Endometrium (tissue), 2 donors: ENCODE data around the gene OR1J2.
"Not testable (repeated sequence)": the region's sequence is repeated elsewhere in the genome, so short reads cannot be mapped to it uniquely, and the experiment has no call there.

ENCODE experiments used
- FAIRE-seq: peaks from 2 replicates; lab custom pipeline; 2012; peaks lifted over from hg19 to GRCh38; lab: Jason Lieb, UNC
- donor health status: control.
- donor health status: control.

The OR1J2 gene, protein sequence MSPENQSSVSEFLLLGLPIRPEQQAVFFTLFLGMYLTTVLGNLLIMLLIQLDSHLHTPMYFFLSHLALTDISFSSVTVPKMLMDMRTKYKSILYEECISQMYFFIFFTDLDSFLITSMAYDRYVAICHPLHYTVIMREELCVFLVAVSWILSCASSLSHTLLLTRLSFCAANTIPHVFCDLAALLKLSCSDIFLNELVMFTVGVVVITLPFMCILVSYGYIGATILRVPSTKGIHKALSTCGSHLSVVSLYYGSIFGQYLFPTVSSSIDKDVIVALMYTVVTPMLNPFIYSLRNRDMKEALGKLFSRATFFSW

DNA sequence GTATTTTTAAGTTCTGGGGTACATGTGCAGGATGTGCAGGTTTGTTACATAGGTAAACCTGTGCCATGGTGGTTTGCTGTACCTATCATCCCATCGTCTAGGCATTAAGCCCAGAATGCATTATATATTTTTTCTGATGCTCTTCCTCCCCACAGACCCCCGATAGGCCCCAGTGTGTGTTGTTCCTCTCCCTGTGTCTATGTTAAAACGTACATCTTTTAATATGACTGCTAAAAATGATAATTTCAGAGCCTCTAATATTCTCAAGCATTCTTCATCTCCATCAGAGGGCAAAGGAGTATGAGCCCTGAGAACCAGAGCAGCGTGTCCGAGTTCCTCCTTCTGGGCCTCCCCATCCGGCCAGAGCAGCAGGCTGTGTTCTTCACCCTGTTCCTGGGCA, at the start of gene OR1J2:
Gene OR1J2 (plus strand): TSS at position 301 of the 400 bp plus-strand sequence. CDS start 0 bp downstream, at position 301.
- FAIRE-seq: no peak

DNA sequence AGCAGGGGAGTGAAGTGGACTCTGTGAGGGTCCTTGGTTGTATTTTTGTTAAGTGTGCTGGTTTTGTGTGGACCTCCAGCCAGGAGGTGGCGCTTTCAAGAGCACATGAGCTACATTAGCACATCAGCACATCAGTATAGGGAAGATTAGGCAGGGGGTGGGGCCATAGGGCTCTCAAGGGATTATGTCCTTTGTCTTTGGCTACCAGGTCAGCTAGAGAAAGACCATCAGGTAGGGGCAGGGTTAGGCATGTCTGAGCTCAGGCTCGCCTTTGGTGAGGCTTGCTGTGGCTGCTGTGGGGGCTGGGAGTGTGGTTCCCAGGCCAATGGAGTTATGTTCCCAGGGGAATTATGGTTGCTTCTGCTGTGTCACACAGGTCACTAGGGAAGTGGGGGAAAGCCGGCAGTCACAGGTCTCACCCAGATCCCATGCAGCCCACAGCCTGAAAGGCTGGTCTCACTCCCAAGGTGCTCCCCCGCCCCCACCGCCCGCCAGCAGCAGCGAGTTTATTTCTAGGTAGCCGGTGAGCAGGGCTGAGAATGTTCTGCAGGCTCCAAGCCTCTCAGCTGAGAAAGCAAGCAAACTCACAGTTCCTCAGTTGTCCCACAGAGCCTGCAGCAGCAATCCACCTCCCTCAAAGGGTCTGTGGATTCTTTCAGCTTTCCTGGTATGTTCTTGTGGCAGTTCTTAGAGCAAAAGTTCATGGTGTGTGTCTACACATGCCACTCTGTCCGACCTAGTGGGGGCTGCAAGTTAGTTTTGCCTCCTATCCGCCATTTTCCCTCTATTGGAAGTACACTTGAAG, 46.6 kb upstream of the OR1J2 start:
- FAIRE-seq: no peak

DNA sequence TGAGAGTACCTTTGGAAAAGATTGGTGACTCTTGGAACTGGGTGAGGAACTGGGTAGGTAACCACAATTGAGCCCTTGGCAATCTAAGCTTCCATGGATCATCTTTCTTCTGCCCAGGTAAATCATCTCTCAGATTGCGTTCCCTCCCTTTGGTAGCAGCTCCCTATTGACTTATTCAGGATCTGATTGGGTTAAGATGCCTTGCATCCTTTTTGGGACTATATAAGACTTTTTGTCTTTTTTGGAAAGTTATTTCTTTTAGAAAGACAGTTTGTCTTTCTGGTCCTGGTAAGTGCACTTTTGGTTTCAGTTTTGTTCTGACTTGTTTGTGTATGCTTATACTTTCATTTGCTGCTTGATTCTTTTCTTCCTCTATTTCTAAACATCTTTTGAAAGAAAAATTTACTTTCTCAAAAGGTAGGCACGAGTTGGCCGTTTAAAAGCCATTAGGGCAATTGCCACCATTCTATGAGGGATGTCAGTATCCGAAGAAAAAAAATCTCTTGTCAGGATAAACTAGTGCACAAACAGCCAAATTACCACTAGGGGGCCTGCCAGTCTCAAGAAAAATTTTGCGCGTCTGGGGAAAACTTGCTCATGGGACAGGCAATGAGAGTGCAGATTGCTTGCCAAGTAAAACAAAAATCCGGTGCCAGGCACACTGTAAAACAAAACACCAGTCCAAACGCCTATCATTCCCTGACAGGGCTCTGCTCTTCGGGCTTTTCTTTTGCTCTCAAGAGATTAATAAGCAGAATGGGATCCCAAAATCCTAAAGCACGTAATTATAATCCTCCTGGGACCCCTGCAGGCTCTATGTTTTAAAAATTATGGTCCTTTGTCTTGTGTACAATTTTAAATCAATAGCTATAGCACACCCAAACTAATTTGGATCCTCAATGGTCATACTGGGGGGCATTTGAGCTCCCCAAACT, 45.7 kb upstream of the OR1J2 start:
- peak; percentile 57 for FAIRE-seq

DNA sequence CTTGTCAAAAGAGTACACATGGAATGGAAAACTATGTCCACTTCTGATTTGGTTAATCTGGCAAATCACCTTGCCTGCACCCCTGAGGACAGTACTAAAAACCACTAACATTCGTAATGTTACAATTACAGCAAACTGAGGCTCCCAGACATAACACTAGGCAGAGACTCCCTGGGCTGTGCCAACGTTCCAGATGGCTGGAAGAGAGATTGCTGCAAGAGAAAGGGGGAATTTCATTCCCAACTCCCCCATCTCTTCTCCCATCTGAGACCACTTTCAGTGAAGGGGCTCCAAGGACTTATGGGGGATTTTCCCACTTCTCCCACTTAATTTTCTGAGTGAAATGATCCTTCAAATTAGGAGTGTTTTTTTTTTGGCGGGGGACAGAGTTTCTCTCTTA, 44.1 kb upstream of the OR1J2 start:
- FAIRE-seq: no peak

DNA sequence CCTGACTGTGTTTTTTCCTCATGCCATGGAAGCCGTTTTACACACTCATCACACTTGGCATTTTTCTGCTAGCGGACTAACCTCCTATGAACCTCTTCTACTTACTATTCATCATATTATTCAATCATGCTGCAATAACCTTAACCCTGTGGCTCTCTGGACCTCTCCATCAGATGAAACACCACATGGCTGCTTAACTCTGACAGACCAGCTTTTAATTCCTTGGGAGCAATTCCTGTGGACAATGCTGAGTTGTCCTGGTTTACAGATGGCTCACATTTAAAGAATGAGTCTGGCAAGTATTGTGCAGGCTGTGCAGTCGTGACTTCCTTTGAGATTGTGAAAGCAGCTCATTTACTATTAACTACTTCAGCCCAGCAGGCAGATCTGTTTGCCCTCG, 41.9 kb upstream of the OR1J2 start:
- no peak for FAIRE-seq

DNA sequence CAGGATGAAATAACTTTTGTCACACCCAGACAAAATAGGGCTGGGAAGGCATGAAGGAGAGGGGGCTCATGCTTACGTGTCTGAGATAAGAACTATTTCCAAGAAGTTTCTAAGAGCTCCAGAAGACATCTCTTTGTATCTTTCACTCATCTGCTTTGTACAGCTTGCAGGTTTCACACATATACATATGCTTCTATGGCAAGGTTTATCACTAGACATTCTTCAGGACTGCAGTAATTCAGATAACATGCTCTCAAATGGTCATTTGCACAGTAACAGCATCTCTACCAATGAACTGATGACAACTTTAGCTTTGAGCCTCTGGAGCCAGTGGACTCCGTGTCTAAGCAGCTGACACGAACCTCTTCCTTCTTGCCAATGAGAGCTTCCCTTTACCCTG, 36.0 kb upstream of the OR1J2 start:
- no peak for FAIRE-seq

DNA sequence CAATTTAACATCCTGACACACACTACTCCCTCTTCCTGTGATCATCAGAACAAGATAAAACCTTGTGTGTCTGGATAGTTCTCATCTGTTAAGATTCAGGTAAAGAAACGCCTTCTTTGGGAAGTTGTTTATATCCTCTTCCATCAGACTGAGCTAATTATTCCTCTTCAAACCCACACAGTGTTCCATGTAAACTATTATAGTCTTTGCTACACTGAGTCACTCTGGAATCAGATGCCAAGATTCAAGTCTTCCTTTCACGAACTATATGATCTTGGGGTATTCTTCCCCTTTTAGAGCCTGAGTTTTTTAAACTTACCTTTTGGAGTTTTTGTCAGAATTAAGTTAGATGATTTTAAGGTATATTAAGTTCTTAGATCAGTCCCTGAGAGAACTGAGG, 34.9 kb upstream of the OR1J2 start:
- no peak for FAIRE-seq

DNA sequence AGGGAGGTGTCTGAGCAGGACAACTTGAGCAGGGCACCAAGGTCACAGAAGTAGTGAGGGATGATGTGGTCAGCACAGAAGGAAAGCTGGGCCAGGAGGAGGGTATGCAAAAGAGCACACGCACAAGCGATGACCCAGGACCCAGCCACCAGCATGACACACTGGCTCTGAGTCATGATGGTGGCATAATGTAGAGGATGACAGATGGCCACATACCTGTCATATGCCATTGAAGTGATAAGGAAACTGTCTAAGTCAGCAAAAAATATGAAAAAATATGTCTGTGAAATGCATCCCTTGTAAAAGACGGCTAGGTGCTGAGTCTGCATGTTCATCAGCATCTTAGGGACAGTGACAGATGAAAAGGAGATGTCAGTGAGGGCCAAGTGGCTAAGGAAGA, 33.3 kb upstream of the OR1J2 start:
- FAIRE-seq: no peak

DNA sequence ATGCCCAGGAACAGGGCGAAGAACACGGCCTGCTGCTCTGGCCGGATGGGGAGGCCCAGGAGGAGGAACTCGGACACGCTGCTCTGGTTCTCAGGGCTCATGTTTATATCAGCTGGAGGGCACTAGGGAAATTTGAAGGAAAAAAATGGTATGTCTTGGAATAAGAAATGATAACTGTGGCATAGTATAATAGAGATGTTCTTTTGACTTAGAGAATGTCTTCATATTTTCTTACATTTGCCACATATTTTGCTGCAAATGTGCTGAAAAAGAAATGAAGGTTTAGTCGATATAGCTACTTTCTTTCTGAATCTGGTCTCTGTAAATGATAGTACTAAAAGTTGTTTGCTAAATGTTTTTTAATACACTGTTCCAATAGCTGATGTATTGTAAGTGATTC, 32.8 kb upstream of the OR1J2 start, which contains the start of gene OR1J1:
Gene OR1J1 (minus strand): TSS at position 101 of the 400 bp plus-strand sequence. CDS start 0 bp downstream, at position 101.
- FAIRE-seq: no peak

DNA sequence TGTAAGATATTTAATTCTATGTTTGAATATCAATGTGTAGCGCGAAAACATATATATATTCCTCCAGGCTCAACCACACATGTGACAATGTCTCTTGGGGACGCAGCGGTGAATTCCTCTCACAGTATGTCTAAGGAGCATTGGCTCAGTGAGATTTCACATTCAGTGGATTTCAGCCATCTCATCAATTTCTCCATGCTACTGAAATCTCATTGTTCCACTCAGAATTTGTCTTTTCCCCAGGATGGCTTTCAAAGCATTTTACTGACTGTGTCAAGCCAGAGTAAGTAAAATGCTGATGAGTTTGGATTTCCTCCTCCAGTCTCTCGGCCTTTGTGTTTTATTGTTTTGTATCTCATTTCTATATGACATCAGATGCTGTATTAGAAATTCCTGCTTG, 31.5 kb upstream of the OR1J2 start:
- FAIRE-seq: no peak

DNA sequence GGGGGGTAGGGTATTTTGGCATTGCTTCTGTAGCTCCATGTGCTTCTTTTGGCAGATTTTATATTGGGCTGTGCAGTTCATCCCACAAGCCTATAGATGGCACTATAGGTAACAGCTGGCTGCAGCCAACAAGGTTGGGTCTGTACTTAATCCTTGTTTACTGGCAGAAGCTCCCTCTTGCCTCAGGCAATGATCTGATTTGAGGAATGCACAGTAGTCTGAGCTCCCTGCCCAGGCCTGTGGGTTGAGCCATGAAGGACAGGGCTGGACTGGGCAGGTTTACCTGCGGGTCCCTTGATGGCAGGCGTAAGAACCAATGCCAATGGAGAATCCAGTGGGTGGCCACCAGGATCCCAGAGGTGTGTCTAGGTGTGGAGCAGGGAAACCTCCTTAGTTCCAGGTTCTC, 11.7 kb upstream of the OR1J2 start:
- FAIRE-seq: no peak

DNA sequence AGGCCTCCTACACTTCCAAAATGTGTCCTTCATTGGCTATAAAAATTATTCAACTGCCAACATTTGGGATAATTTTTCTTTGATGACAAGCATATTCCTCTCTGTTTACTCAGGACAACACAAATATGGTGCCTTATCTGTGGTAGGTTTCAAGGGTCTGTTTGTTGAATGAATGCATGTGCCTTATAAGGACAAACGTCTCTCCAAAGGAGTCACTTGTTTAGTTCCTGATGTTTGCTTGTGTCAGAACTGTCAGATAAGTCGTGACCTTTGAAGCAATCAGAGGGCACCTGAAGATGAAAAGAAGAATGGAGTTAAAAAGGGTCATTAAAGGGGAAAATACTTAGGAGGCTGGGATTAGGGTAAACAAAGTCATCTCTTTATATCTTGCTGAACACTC, 3.6 kb upstream of the OR1J2 start:
- FAIRE-seq: no peak

DNA sequence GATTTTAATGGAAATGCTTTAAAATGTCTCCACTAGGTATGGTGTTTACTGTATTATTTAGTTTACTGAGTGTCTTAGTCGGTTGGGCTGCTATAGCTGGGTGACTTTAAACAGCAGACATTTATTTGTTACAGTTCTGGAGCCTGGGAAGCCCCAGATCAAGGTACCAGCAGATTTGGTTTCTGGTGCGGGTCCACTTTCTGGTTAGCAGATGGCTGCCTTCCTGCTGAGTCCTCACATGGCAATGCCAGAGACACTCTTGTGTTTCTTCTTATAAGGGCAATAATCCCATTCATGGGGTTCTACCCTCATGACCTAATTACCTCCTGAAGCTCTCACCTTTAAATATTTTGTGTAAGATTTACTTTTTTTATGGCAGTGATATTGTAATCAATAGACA, 7.6 kb downstream of the OR1J2 start:
- no peak for FAIRE-seq

DNA sequence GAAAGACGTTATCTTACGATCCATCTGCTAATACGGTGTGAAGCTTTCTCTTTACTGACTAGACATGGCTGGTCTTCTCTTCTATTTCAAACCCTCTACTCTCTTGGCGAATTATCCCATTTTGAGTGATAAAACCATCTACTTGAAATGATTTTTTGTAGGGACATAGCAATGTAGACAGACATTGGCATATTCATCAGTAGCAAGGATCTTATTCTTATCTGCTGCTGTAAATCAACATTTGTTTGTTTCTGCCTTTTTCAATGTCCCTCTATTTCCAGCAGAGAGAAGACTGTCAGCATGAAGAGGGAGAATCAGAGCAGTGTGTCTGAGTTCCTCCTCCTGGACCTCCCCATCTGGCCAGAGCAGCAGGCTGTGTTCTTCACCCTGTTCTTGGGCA, 8.2 kb downstream of the OR1J2 start, which contains the start of gene OR1J4:
Gene OR1J4 (plus strand): TSS at position 301 of the 400 bp plus-strand sequence. CDS start 0 bp downstream, at position 301.
- FAIRE-seq: no peak

DNA sequence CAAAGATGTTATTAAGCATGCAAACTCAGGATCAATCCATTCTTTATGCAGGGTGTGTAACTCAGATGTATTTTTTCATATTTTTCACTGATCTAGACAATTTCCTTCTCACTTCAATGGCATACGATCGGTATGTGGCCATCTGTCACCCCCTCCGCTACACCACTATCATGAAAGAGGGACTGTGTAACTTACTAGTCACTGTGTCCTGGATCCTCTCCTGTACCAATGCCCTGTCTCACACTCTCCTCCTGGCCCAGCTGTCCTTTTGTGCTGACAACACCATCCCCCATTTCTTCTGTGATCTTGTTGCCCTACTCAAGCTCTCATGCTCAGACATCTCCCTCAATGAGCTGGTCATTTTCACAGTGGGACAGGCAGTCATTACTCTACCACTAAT, 8.8 kb downstream of the OR1J2 start:
- no peak for FAIRE-seq

DNA sequence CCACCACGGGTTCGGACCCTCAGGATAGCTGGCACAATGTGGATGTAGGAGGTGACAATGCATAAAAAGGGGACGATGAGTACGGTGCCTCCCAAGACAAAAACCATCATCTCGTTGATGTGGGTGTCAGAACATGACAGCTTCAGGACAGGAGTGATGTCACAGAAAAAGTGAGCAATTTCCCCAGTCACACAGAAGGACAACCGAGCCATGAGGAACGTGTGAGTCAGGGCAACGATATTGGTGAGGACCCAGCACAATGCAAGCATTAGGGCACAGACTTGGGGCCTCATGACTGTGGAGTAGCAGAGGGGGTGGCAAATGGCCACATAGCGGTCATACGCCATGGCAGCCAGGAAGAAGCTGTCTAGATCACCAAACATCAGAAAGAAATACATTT, 16.0 kb downstream of the OR1J2 start:
- FAIRE-seq: no peak

DNA sequence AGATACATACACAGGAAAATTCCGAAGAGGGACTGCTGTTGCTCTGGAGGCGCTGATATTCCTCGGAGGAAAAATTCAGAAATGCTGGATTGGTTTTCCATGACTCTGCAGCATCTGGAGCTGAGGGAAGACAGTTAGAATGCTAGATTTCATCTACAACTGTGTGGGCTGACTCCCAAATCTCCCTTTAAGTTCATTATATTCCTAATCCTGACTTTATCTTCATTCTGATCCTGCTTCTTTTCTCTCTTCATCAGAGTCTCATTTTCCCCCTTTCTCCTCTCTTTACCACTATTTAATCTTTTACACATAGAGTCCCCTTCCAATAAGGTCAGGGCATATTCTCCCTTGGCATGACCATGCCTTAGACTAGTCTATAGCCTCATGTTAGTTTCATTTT, 16.6 kb downstream of the OR1J2 start, which contains the start of gene OR1N1:
Gene OR1N1 (minus strand): TSS at position 101 of the 400 bp plus-strand sequence. CDS start 0 bp downstream, at position 101.
- no peak for FAIRE-seq

DNA sequence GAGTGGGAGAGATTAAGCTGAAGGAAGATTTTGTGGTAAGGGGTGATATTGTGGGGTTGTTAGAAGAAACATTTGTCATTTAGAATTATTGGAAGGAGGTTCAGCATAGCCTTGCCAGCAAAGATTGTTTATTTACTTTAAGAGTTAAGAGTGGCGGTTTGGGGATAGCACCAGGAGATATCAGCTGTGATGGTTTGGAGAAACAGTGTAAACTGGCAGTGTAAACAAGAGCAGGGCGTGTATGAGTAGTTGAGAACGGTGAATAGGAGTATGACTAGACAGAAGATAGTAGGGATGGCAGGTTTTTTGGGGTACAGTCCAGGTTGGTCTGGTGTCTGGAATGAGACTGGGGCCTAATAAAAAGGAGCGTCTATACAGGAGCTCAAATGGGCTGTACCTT, 20.6 kb downstream of the OR1J2 start:
- not testable (repeated sequence) for FAIRE-seq

DNA sequence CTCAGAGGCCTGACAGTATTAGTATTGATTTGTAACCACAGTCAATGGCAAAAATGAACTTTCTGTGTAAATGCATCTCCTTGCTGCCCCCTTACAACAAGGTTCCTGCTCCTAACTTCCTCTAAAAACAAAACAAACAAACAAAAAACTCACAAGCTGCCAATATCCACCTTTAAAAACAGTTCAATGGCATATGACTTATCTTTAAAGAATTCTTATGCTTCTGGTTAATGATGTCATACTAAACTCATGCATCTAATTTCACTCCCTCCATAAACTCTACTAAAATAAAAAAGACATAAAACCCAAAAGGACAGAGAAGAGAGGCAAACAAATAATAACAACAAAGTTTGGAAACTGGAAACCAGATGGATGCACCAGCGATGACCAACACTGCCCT, 25.5 kb downstream of the OR1J2 start:
- FAIRE-seq: peak; percentile 91

DNA sequence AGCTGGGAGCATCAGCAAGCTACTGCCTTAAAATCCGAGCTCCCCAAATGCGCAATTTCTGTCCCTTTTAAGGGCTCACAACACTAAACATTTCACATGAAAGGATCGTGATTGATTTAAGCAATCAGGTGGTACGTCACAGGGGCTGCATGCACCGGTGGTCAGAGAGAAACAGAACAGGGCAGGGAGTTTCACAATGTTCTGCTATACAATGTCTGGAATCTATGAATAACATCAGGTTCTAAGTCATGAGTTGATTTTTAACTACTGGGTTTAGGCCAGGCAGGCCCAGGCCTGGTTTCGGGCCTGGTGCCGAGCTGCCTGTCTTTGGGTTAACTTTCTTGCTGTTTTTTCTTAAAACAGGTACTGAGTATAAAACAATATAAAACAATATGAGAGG, 26.5 kb downstream of the OR1J2 start:
- not testable (repeated sequence) for FAIRE-seq

DNA sequence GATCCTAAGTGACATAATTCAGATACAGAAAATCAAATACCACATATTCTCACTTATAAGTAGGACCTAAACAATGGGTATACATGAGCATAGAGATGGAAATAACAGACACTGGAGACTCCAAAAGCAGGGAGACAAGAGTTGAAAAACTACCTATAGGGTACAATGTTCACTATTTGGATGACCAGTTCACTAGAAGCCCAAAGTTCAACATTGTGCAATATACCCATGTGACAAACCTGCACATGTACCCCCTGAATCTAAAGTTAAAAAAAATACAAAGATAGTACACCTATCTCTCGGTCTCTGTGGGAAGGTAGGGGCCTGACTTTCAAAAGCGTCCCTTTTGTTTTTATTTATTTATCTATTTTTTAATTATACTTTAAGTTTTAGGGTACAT, 28.2 kb downstream of the OR1J2 start:
- no peak for FAIRE-seq

DNA sequence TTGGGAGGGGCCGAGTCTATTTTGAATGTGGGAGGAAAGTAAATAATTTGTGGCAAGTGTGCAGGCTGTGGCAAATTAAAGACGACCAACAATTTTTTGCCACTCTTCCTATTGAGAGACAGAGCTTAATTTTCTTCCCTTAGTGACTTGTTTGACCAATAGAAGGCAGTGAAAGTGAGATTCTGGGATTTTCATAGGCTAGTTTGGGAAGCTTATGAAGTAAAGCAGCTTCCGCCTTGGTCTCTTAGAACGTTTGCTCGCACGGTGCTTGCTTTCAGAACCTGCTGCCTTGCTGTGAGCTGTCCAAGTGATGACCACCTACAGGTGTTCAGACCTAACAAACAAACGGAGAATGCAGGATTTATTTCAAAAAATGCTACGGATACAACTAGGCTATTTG, 35.6 kb downstream of the OR1J2 start:
- no peak for FAIRE-seq
